SK-N-SH (cell line): ENCODE data around the gene GART. TPM values are rescaled to one million over a fixed set of nuclear protein-coding genes. Genes with fewer than 3 reads are reported as not detected.
A peak's percentile ranks its signal among the peaks of the same experiment; 100 is the strongest.

ENCODE experiments used
- CTCF ChIA-PET: fragments of 300-600, 350-600 bp; formaldehyde crosslinking; extraction: SDS; loops from one replicate; lab custom pipeline; 2021; lab: Yijun Ruan, JAX
- POLR2A ChIA-PET: fragments of 350-600 bp; sonication (Branson Sonifier 250); formaldehyde crosslinking; extraction: SDS; loops from one replicate; lab custom pipeline; 2020; ENCODE audit warnings: antibody characterized with exemption, inconsistent platforms; lab: Yijun Ruan, JAX
- DNase-seq: peaks from one replicate; pipeline ENCODE4 v3.0.0; 2012
- H2AFZ ChIP-seq: fragments of 200-600 bp; sonication (generic); 2 replicates; pipeline ENCODE4 v1.8.1; 2016; ENCODE audit warnings: antibody characterized with exemption, mild to moderate bottlenecking, low read depth
- H3F3A ChIP-seq: fragments of 200-600 bp; sonication (generic); replicated peaks from 2 replicates; pipeline ENCODE3; 2016; ENCODE audit warnings: antibody characterized with exemption, mild to moderate bottlenecking; ENCODE audit not compliant: insufficient read depth
- H3K27ac ChIP-seq, 2 experiments: fragments of 200-500 bp in 1 of 2; fragments of 200-600 bp in 1 of 2; sonication (Bioruptor generic) in 1 of 2; sonication (generic), shearing (Covaris generic) in 1 of 2; 2 replicates each; pipeline versions ENCODE4 v1.5.1 to v1.6.1; 2014 to 2016; ENCODE audit warnings: low read depth in 2 of 2, inconsistent platforms in 1 of 2, low read length in 1 of 2, mild to moderate bottlenecking in 1 of 2, mixed read lengths in 1 of 2
- H3K27me3 ChIP-seq: fragments of 200-600 bp; sonication (generic), shearing (Covaris generic); 2 replicates; pipeline ENCODE4 v1.6.1; 2016; ENCODE audit warnings: mixed run types; ENCODE audit not compliant: insufficient read depth
- H3K36me3 ChIP-seq, 2 experiments: fragments of 200-500 bp in 1 of 2; fragments of 200-600 bp in 1 of 2; sonication (Bioruptor generic) in 1 of 2; sonication (generic) in 1 of 2; replicated peaks in 1 of 2; 2 replicates each; pipeline versions ENCODE3 to v1.5.1; 2014 to 2016; ENCODE audit warnings: low read length in 1 of 2, mild to moderate bottlenecking in 1 of 2; ENCODE audit not compliant: insufficient read depth in 2 of 2, control insufficient read depth in 1 of 2
- H3K4me1 ChIP-seq, 2 experiments: fragments of 200-500 bp in 1 of 2; fragments of 200-600 bp in 1 of 2; sonication (Bioruptor generic) in 1 of 2; sonication (generic), shearing (Covaris generic) in 1 of 2; 2 replicates each; pipeline versions ENCODE4 v1.5.1 to v1.6.1; 2014 to 2016; ENCODE audit warnings: low read depth in 1 of 2, low read length in 1 of 2, mixed run types in 1 of 2; ENCODE audit not compliant: insufficient read depth in 2 of 2, control insufficient read depth in 1 of 2
- H3K4me2 ChIP-seq: fragments of 200-600 bp; sonication (generic), shearing (Covaris generic); 2 replicates; pipeline ENCODE4 v1.6.1; 2017; ENCODE audit warnings: mixed run types
- H3K4me3 ChIP-seq, 2 experiments: fragments of 200-500 bp in 1 of 2; fragments of 200-600 bp in 1 of 2; sonication (Bioruptor generic) in 1 of 2; sonication (generic), shearing (Covaris generic) in 1 of 2; 2 replicates each; pipeline versions ENCODE4 v1.5.1 to v1.8.1; 2014 to 2016; ENCODE audit warnings: low read depth in 2 of 2, inconsistent platforms in 1 of 2, low read length in 1 of 2, mild to moderate bottlenecking in 1 of 2, mixed read lengths in 1 of 2, moderate library complexity in 1 of 2
- H3K79me2 ChIP-seq: fragments of 200-600 bp; sonication (generic); 2 replicates; pipeline ENCODE4 v1.8.1; 2017; ENCODE audit warnings: mild to moderate bottlenecking; ENCODE audit not compliant: insufficient read depth
- H3K9ac ChIP-seq: fragments of 200-600 bp; sonication (generic); 2 replicates; pipeline ENCODE4 v1.6.1; 2017; ENCODE audit warnings: mixed run types
- H3K9me2 ChIP-seq: fragments of 200-600 bp; sonication (generic); 2 replicates; pipeline ENCODE4 v1.6.1; 2017; ENCODE audit warnings: mixed run types
- H3K9me3 ChIP-seq: fragments of 200-600 bp; sonication (generic); 2 replicates; pipeline ENCODE4 v1.6.1; 2017; ENCODE audit warnings: mixed run types, mild to moderate bottlenecking, moderate library complexity
- H4K20me1 ChIP-seq: fragments of 200-600 bp; sonication (generic); 2 replicates; pipeline ENCODE4 v1.6.1; 2017; ENCODE audit warnings: mild to moderate bottlenecking, mixed run types; ENCODE audit not compliant: insufficient read depth
- CHD2 ChIP-seq: fragments of 150-350 bp; IDR thresholded peaks from 2 replicates; pipeline ENCODE4 v1.6.1; 2018; ENCODE audit warnings: low read length; ENCODE audit not compliant: partially characterized antibody
- EP300 ChIP-seq, 2 experiments: IDR thresholded peaks; 2 replicates each; pipeline versions ENCODE4 v1.4.0 to v1.6.1; 2012; ENCODE audit warnings: borderline replicate concordance in 1 of 2, low read depth in 1 of 2, low read length in 1 of 2
- GABPA ChIP-seq: IDR thresholded peaks from 2 replicates; pipeline ENCODE4 v1.4.0; 2012; ENCODE audit warnings: low read depth, mild to moderate bottlenecking
- IRF3 ChIP-seq: fragments of 150-350 bp; IDR thresholded peaks from 2 replicates; pipeline ENCODE4 v1.6.1; 2016; ENCODE audit warnings: mild to moderate bottlenecking, low read depth, low read length
- MAX ChIP-seq: IDR thresholded peaks from 2 replicates; pipeline ENCODE4 v1.4.0; 2012; ENCODE audit warnings: low read depth
- MEF2A ChIP-seq: IDR thresholded peaks from 2 replicates; pipeline ENCODE4 v1.4.0; 2012; ENCODE audit warnings: low read depth, borderline replicate concordance
- MXI1 ChIP-seq: IDR thresholded peaks from 2 replicates; pipeline ENCODE4 v1.6.1; 2012; ENCODE audit warnings: mild to moderate bottlenecking, low read depth, low read length, improper control_type of control experiment
- POLR2AphosphoS5 ChIP-seq: IDR thresholded peaks from 2 replicates; pipeline ENCODE4 v1.6.1; 2012; ENCODE audit warnings: low read depth, low read length
- SIN3A ChIP-seq: IDR thresholded peaks from 2 replicates; pipeline ENCODE4 v1.6.1; 2012; ENCODE audit warnings: low read depth, mild to moderate bottlenecking, low read length, moderate library complexity, borderline replicate concordance
- TAF1 ChIP-seq: IDR thresholded peaks from 2 replicates; pipeline ENCODE4 v1.6.1; 2012; ENCODE audit warnings: low read depth, mild to moderate bottlenecking, low read length, moderate library complexity, borderline replicate concordance
- WGBS: methylation state at CpG from one replicate; pipeline ENCODE4 v1.1.6; 2017; ENCODE audit warnings: low lambda C conversion rate; 5-methylcytosine and 5-hydroxymethylcytosine counted together
- polyA plus RNA-seq, 3 experiments: library from polyadenylated mRNA; depleted of rRNA; stranded (reverse); fragments of >200 nt; gene quantifications; 2 replicates each; pipeline ENCODE4 v1.2.3, GENCODE V29; 2012

The GART gene
- polyA plus RNA-seq (2012; rRNA removed), result 17.3 and 26.8 TPM in 2 replicates
- polyA plus RNA-seq (2012; cell fraction: cytosol; rRNA removed), result 24.9 and 25.0 TPM in 2 replicates
- 29.6 and 53.5 TPM in 2 replicates for polyA plus RNA-seq (2012; cell fraction: nucleus; rRNA removed)

GRCh38 chr21:33541756-33542639 lies at the start of gene GART:
TSS of gene GART (minus strand) at chr21:33542117. CDS start at chr21:33539315, 2,802 bp downstream.
- H3K9me2 ChIP-seq, result no peaks in the 10 kb centered on the region
- peak within 1 kb of the TSS; percentile 99 for H3K27ac ChIP-seq
- no peaks in the 10 kb centered on the region for H3K9me3 ChIP-seq
- DNase-seq, result peak; percentile 88
- H3K27me3 ChIP-seq, result no peaks in the 10 kb centered on the region
- peaks cover 8 to 10% of the 10 kb centered on the region in 2 experiments; a peak in 3 of 4 replicates for H3K4me1 ChIP-seq
- ChIA-PET CTCF (interaction anchor here (0.5 to 1.7 kb wide), 2 partner anchors 36 to 64 kb away, joined by 3 to 6 read pairs; no protein-coding TSS in a partner anchor), POLR2A (interaction anchor here (2.0 kb wide), 1 partner anchor 9 kb away, joined by 5 read pairs; no protein-coding TSS in a partner anchor)
- TF ChIP-seq TAF1, result peak; percentile 72; the same call in 1 of the 2 replicates
- TF ChIP-seq GABPA, result peak; percentile 72
- 0 out of 4 replicates have a peak, but pooled peaks of 1 of the 2 experiments have one; percentile 3 for TF ChIP-seq EP300 (IDR thresholded peaks at IDR 0.05; ENCODE audit: borderline replicate concordance in 1 of 2, low read depth in 1 of 2, low read length in 1 of 2)
- TF ChIP-seq CHD2, result peak; percentile 41
- no peak for TF ChIP-seq MEF2A
- TF ChIP-seq IRF3, result no peak
- TF ChIP-seq MXI1, result peak; percentile 83
- TF ChIP-seq SIN3A, result peak; percentile 67; the same call in 1 of the 2 replicates
- TF ChIP-seq MAX, result peak; percentile 91
- peak; percentile 68 for TF ChIP-seq POLR2AphosphoS5
- peak within 1 kb of the TSS; percentile 78 for H3K4me3 ChIP-seq
- H4K20me1 ChIP-seq, result peaks cover 37% of the 10 kb centered on the region
- 1% methylated on average over 27 of the region's 56 CpGs for WGBS
- peak within 1 kb of the TSS; percentile 97 for H3K9ac ChIP-seq
- peaks cover 39% of the 10 kb centered on the region for H3F3A ChIP-seq
- H3K79me2 ChIP-seq, result peaks cover 87% of the 10 kb centered on the region
- H2AFZ ChIP-seq, result peak within 1 kb of the TSS; percentile 80
- peak within 1 kb of the TSS; percentile 98 for H3K4me2 ChIP-seq
- H3K36me3 ChIP-seq, result peaks cover 21 to 31% of the 10 kb centered on the region in 2 experiments
